ENCODE measurements around the gene ANO9. TPM values are rescaled to one million over a fixed set of nuclear protein-coding genes. Genes with fewer than 3 reads are reported as not detected.

Gene ANO9
- 4.4 and 15.9 TPM in 2 replicates for total RNA-seq

DNA sequence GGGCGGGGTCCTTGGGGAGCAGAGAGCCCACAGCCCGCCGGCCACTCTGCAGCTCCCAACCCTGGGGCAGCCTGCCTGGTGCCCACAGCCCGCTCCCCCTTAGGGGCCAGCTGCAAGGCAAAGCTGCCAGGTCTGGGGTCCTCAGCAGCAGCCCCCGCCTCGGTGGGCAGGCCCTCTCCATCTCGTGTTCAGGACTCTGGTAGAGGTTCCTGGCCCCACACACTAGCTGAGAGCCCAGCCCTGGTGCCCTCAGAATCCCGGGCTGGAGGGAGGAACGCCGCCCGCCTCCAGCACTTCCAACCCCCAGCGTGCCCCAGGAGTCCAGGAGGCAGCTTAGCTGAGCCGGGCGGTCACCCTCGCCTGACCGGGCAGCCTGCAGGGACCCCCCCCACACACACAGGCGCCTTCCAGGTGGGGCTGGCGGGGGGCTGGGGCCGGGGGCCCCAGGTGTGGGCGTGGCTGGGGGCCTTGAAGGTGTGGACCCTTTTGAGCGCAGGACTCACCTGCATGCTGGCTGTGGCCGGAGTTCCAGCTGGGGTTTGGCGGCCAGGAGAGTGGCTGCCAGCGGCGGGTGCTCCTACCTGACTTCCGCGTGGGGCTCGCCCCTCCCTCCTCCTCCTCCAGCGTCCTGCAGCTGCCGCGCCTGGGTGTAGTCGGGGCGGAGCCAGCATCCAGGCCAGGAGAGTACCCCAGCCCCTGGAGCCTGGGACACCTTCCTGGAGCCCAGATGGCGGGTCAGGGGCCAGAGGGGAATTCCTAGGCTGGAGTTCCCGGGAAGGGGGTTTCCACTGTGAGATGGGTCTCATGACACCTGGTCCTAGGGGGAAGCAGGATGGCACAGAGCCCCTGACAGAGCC, at the start of gene ANO9:
ANO9 (minus strand) TSS at position 594 of the 857 bp plus-strand sequence; CDS start at position 509, 85 bp downstream.

GRCh38 chr11:449889-450808, 8.3 kb upstream of the ANO9 start, which contains the start of gene PTDSS2:
TSS of gene PTDSS2 (plus strand) at chr11:450279. CDS start at chr11:450456, 177 bp downstream.

DNA sequence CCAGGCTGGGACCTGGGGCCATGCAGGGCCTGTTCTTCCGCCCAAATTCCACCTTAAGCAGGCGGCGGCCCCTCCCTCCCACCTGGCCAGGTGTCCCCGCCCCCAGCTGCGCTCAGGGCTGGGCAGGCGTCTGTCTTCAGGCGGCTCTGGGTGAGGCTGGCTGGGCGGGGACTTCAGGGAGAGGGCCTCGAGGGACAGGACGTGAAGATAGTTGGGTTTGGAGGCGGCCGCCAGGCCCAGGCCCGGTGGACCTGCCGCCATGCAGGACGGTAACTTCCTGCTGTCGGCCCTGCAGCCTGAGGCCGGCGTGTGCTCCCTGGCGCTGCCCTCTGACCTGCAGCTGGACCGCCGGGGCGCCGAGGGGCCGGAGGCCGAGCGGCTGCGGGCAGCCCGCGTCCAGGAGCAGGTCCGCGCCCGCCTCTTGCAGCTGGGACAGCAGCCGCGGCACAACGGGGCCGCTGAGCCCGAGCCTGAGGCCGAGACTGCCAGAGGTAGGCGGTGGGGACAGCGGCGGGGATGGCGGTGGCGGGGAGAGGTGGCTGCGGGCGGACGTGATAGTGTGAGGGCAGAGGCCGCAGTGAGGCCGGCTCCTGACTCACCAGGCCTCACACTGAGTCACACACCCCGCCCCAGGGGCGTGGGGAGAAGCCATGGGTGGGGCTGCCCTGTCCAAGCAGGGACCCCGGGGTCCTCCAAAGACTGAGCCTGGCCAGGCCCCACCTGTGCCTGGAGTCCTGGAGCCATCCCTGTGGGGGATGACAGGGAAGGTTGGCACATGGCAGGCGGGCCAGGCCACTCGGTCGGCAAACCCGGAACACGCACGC, 47.6 kb downstream of the ANO9 start, which contains the start of gene PKP3:
PKP3 (plus strand) TSS at position 176 of the 824 bp plus-strand sequence; CDS start at position 260, 84 bp downstream.

GRCh38 chr11:369336-370018, 72.3 kb downstream of the ANO9 start, which contains the start of gene B4GALNT4:
TSS of gene B4GALNT4 (plus strand) at chr11:369499. CDS start at chr11:369804, 305 bp downstream.

Other genes starting within 250 kb of the ANO9 start
- gene SCGB1C1, start 248.9 kb downstream of the ANO9 start, total RNA-seq = not detected in 2 replicates
- gene BET1L, start 234.6 kb downstream of the ANO9 start, total RNA-seq = 15.0 and 25.0 TPM in 2 replicates
- 126 and 142 TPM in 2 replicates for gene RIC8A, start 234.3 kb downstream of the ANO9 start, total RNA-seq
- gene SIRT3, start 205.7 kb downstream of the ANO9 start, total RNA-seq = 8.4 and 9.2 TPM in 2 replicates
- 83.6 and 141 TPM in 2 replicates for gene PSMD13, start 205.0 kb downstream of the ANO9 start, total RNA-seq
- not detected in 2 replicates for gene NLRP6, start 163.6 kb downstream of the ANO9 start, total RNA-seq
- 1.7 and 5.5 TPM in 2 replicates for gene PGGHG, start 152.9 kb downstream of the ANO9 start, total RNA-seq
- gene IFITM5, start 142.5 kb downstream of the ANO9 start, total RNA-seq = not detected in 2 replicates
- 2.8 and 7.2 TPM in 2 replicates for gene IFITM2, start 134.2 kb downstream of the ANO9 start, total RNA-seq
- 5.9 and 7.9 TPM in 2 replicates for gene IFITM1, start 128.0 kb downstream of the ANO9 start, total RNA-seq
- gene IFITM3, start 121.2 kb downstream of the ANO9 start, total RNA-seq = 15.0 and 35.7 TPM in 2 replicates
- 4.8 and 17.3 TPM in 2 replicates for gene B4GALNT4, start 72.5 kb downstream of the ANO9 start, total RNA-seq
- gene PKP3, start 47.8 kb downstream of the ANO9 start, total RNA-seq = 208 and 214 TPM in 2 replicates
- 7.4 and 22.2 TPM in 2 replicates for gene SIGIRR, start 27.0 kb downstream of the ANO9 start, total RNA-seq
- gene PTDSS2, start 8.3 kb upstream of the ANO9 start, total RNA-seq = 24.3 and 31.7 TPM in 2 replicates
- 339 and 399 TPM in 2 replicates for gene RNH1, start 65.2 kb upstream of the ANO9 start, total RNA-seq
- gene HRAS, start 93.6 kb upstream of the ANO9 start, total RNA-seq = 99.5 and 124 TPM in 2 replicates
- gene LRRC56, start 95.5 kb upstream of the ANO9 start, total RNA-seq = 0.34 and 1.4 TPM in 2 replicates
- gene LMNTD2, start 118.7 kb upstream of the ANO9 start, total RNA-seq = 1.0 and 2.0 TPM in 2 replicates
- gene RASSF7, start 119.0 kb upstream of the ANO9 start, total RNA-seq = 18.7 and 29.0 TPM in 2 replicates
- gene PHRF1, start 134.5 kb upstream of the ANO9 start, total RNA-seq = 26.3 and 37.4 TPM in 2 replicates
- gene IRF7, start 173.9 kb upstream of the ANO9 start, total RNA-seq = 7.8 and 39.3 TPM in 2 replicates
- not detected in 2 replicates for gene CDHR5, start 182.9 kb upstream of the ANO9 start, total RNA-seq
- not detected in 2 replicates for gene SCT, start 185.2 kb upstream of the ANO9 start, total RNA-seq
- gene DRD4, start 195.3 kb upstream of the ANO9 start, total RNA-seq = 0.07 TPM in 1 of 2 replicates, not detected in the other